ENCODE results near the gene LILRA5.

LILRA5 gene

GRCh38 chr19:54356444-54357056 is 43.6 kb upstream of the LILRA5 start:
- H3K4me2 ChIP-seq (ENCODE audit: low read depth, low read length) = no peak overlapping the region
- H3K79me2 ChIP-seq (ENCODE audit: low read length) = no peaks in the 10 kb centered on the region
- no peak overlapping the region for H3K27ac ChIP-seq (ENCODE audit: low read length)
- peaks cover 24% of the 10 kb centered on the region for H3K4me1 ChIP-seq (ENCODE audit: low read length)
- no peaks in the 10 kb centered on the region for H3K9me3 ChIP-seq (replicated peaks; ENCODE audit: insufficient read depth, low read length)
- no peak overlapping the region for H3K9ac ChIP-seq (ENCODE audit: low read length)
- no peak for DNase-seq
- no peaks in the 10 kb centered on the region for H3K9me2 ChIP-seq (replicated peaks; ENCODE audit: insufficient read depth, low read length)
- no peaks in the 10 kb centered on the region for H4K20me1 ChIP-seq (ENCODE audit: insufficient read depth, low read length)
- TF ChIP-seq EZH2 (optimal IDR thresholded peaks at IDR 0.05; ENCODE audit: low read depth, low read length) (no peak), EZH2phosphoT487 (IDR thresholded peaks at IDR 0.05; ENCODE audit: low read length) (no peak)
- TF ChIP-seq, protein P1, sequence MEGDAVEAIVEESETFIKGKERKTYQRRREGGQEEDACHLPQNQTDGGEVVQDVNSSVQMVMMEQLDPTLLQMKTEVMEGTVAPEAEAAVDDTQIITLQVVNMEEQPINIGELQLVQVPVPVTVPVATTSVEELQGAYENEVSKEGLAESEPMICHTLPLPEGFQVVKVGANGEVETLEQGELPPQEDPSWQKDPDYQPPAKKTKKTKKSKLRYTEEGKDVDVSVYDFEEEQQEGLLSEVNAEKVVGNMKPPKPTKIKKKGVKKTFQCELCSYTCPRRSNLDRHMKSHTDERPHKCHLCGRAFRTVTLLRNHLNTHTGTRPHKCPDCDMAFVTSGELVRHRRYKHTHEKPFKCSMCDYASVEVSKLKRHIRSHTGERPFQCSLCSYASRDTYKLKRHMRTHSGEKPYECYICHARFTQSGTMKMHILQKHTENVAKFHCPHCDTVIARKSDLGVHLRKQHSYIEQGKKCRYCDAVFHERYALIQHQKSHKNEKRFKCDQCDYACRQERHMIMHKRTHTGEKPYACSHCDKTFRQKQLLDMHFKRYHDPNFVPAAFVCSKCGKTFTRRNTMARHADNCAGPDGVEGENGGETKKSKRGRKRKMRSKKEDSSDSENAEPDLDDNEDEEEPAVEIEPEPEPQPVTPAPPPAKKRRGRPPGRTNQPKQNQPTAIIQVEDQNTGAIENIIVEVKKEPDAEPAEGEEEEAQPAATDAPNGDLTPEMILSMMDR (IDR thresholded peaks at IDR 0.05; ENCODE audit: low read length) = no peak
- no peak overlapping the region for H3K4me3 ChIP-seq (ENCODE audit: low read length)
- H2AFZ ChIP-seq (ENCODE audit: low read length) = no peak overlapping the region
- H3F3A ChIP-seq (ENCODE audit: insufficient read depth, low read length) = peaks cover 10% of the 10 kb centered on the region
- H3K36me3 ChIP-seq (replicated peaks; ENCODE audit: insufficient read depth, low read length) = no peaks in the 10 kb centered on the region
- no peaks in the 10 kb centered on the region for H3K27me3 ChIP-seq (replicated peaks; ENCODE audit: insufficient read depth, low read length)

GRCh38 chr19:54355675-54356074 is 42.7 kb upstream of the LILRA5 start:
- Histone ChIP-seq H4K20me1 (ENCODE audit: insufficient read depth, low read length) (no peaks in the 10 kb centered on the region), H2AFZ (ENCODE audit: low read length) (no peak overlapping the region), H3F3A (ENCODE audit: insufficient read depth, low read length) (peaks cover 17% of the 10 kb centered on the region), H3K9me3 (replicated peaks; ENCODE audit: insufficient read depth, low read length) (no peaks in the 10 kb centered on the region), H3K9ac (ENCODE audit: low read length) (no peak overlapping the region), H3K4me3 (ENCODE audit: low read length) (no peak overlapping the region), H3K36me3 (replicated peaks; ENCODE audit: insufficient read depth, low read length) (no peaks in the 10 kb centered on the region), H3K9me2 (replicated peaks; ENCODE audit: insufficient read depth, low read length) (no peaks in the 10 kb centered on the region), H3K4me1 (ENCODE audit: low read length) (peaks cover 25% of the 10 kb centered on the region), H3K4me2 (ENCODE audit: low read depth, low read length) (no peak overlapping the region), H3K79me2 (ENCODE audit: low read length) (no peaks in the 10 kb centered on the region), H3K27ac (ENCODE audit: low read length) (no peak overlapping the region), H3K27me3 (replicated peaks; ENCODE audit: insufficient read depth, low read length) (no peaks in the 10 kb centered on the region)
- no peak for DNase-seq
- TF ChIP-seq, protein P1 (IDR thresholded peaks at IDR 0.05; ENCODE audit: low read length) = no peak
- TF ChIP-seq EZH2 (optimal IDR thresholded peaks at IDR 0.05; ENCODE audit: low read depth, low read length) (no peak), EZH2phosphoT487 (IDR thresholded peaks at IDR 0.05; ENCODE audit: low read length) (no peak)

GRCh38 chr19:54354761-54355160 is 41.8 kb upstream of the LILRA5 start:
- no peak overlapping the region for H3K4me3 ChIP-seq (ENCODE audit: low read length)
- TF ChIP-seq, protein P1 (IDR thresholded peaks at IDR 0.05; ENCODE audit: low read length) = no peak
- TF ChIP-seq EZH2phosphoT487 (IDR thresholded peaks at IDR 0.05; ENCODE audit: low read length) = no peak
- no peak for TF ChIP-seq EZH2 (optimal IDR thresholded peaks at IDR 0.05; ENCODE audit: low read depth, low read length)
- no peak for DNase-seq
- no peak overlapping the region for H2AFZ ChIP-seq (ENCODE audit: low read length)
- no peak overlapping the region for H3K4me2 ChIP-seq (ENCODE audit: low read depth, low read length)
- H3K9me2 ChIP-seq (replicated peaks; ENCODE audit: insufficient read depth, low read length) = no peaks in the 10 kb centered on the region
- H3K27ac ChIP-seq (ENCODE audit: low read length) = no peak overlapping the region
- peaks cover 27% of the 10 kb centered on the region for H3K4me1 ChIP-seq (ENCODE audit: low read length)
- H3F3A ChIP-seq (ENCODE audit: insufficient read depth, low read length) = peaks cover 17% of the 10 kb centered on the region
- H3K9me3 ChIP-seq (replicated peaks; ENCODE audit: insufficient read depth, low read length) = no peaks in the 10 kb centered on the region
- H3K27me3 ChIP-seq (replicated peaks; ENCODE audit: insufficient read depth, low read length) = no peaks in the 10 kb centered on the region
- no peak overlapping the region for H3K9ac ChIP-seq (ENCODE audit: low read length)
- no peaks in the 10 kb centered on the region for H3K36me3 ChIP-seq (replicated peaks; ENCODE audit: insufficient read depth, low read length)
- no peaks in the 10 kb centered on the region for H3K79me2 ChIP-seq (ENCODE audit: low read length)
- no peaks in the 10 kb centered on the region for H4K20me1 ChIP-seq (ENCODE audit: insufficient read depth, low read length)
